IMR-90 (cell line): Measurements from ENCODE around the gene TRPM3. TPM values are rescaled to one million over a fixed set of nuclear protein-coding genes. Genes with fewer than 3 reads are reported as not detected.
A peak's percentile ranks its signal among the peaks of the same experiment; 100 is the strongest.

Experiments
- ATAC-seq: fragments of 200-7000 bp; cut with Tn5 transposase; 2 replicates; pipeline ENCODE4 v1.9.1; 2020; ENCODE audit warnings: low read depth, mild to moderate bottlenecking, moderate library complexity
- BruUV-seq: library from RNA; stranded (reverse); fragments of 400-500 nt; replicated peaks from 2 replicates; lab custom pipeline; 2021; lab: Mats Ljungman, UMichigan
- CTCF ChIA-PET: fragments of 300-600 bp; formaldehyde crosslinking; extraction: SDS; loops from one replicate; lab custom pipeline; 2021; ENCODE audit warnings: antibody characterized with exemption; lab: Yijun Ruan, JAX
- POLR2A ChIA-PET: fragments of 300-600 bp; sonication (Branson Sonifier 250); formaldehyde crosslinking; loops from one replicate; lab custom pipeline; 2022; ENCODE audit warnings: antibody characterized with exemption; ENCODE audit not compliant: unreplicated experiment; lab: Charles Lee
- DNase-seq: peaks from one replicate; pipeline ENCODE4 v3.0.0; 2013
- H2AFZ ChIP-seq: replicated peaks from 2 replicates; pipeline ENCODE3; 2013; ENCODE audit warnings: low read length, mild to moderate bottlenecking; ENCODE audit not compliant: poor library complexity
- H2AK5ac ChIP-seq: 2 replicates; pipeline ENCODE4 v1.6.1; 2013; ENCODE audit warnings: low read depth, low read length, inconsistent platforms
- H2AK9ac ChIP-seq: replicated peaks from 2 replicates; pipeline ENCODE3; 2013; ENCODE audit warnings: mild to moderate bottlenecking, low read depth, low read length, moderate library complexity; ENCODE audit not compliant: poor library complexity
- H2BK120ac ChIP-seq: 2 replicates; pipeline ENCODE4 v1.6.1; 2013; ENCODE audit warnings: low read depth, low read length, inconsistent platforms
- H2BK15ac ChIP-seq: 3 replicates; pipeline ENCODE4 v1.6.1; 2013; ENCODE audit warnings: low read depth, low read length, inconsistent platforms
- H2BK20ac ChIP-seq: 2 replicates; pipeline ENCODE4 v1.6.1; 2013; ENCODE audit warnings: low read depth, mild to moderate bottlenecking, inconsistent platforms, low read length, moderate library complexity
- H2BK5ac ChIP-seq: 2 replicates; pipeline ENCODE4 v1.6.1; 2013; ENCODE audit warnings: mild to moderate bottlenecking, low read depth, low read length, inconsistent platforms; ENCODE audit not compliant: poor library complexity, severe bottlenecking
- H3K14ac ChIP-seq: replicated peaks from 2 replicates; pipeline ENCODE4 v1.6.1; 2013; ENCODE audit warnings: low read depth, low read length, inconsistent platforms
- H3K18ac ChIP-seq: 2 replicates; pipeline ENCODE4 v1.6.1; 2013; ENCODE audit warnings: low read depth, low read length, control low read depth
- H3K23ac ChIP-seq: 2 replicates; pipeline ENCODE4 v1.6.1; 2013; ENCODE audit warnings: low read depth, low read length, inconsistent platforms
- H3K27ac ChIP-seq: 2 replicates; pipeline ENCODE4 v1.5.1; 2013; ENCODE audit warnings: mild to moderate bottlenecking, control low read depth, low read length; ENCODE audit not compliant: insufficient read depth
- H3K27me3 ChIP-seq: 2 replicates; pipeline ENCODE4 v1.6.1; 2013; ENCODE audit warnings: low read length; ENCODE audit not compliant: control insufficient read depth, insufficient read depth
- H3K36me3 ChIP-seq: 2 replicates; pipeline ENCODE4 v1.6.1; 2013; ENCODE audit warnings: low read length, mixed read lengths; ENCODE audit not compliant: control insufficient read depth, insufficient read depth
- H3K4ac ChIP-seq: 2 replicates; pipeline ENCODE4 v1.6.1; 2013; ENCODE audit warnings: low read depth, low read length, inconsistent platforms
- H3K4me1 ChIP-seq: 2 replicates; pipeline ENCODE4 v1.6.1; 2013; ENCODE audit warnings: low read length, mixed read lengths; ENCODE audit not compliant: control insufficient read depth, insufficient read depth
- H3K4me2 ChIP-seq: 2 replicates; pipeline ENCODE4 v1.6.1; 2013; ENCODE audit warnings: low read depth, mild to moderate bottlenecking, control low read depth, low read length, moderate library complexity
- H3K4me3 ChIP-seq: 2 replicates; pipeline ENCODE4 v1.5.1; 2013; ENCODE audit warnings: low read depth, mild to moderate bottlenecking, control low read depth, low read length, moderate library complexity; ENCODE audit not compliant: insufficient read depth
- H3K56ac ChIP-seq: 2 replicates; pipeline ENCODE4 v1.6.1; 2013; ENCODE audit warnings: low read length, inconsistent platforms; ENCODE audit not compliant: insufficient read depth; ENCODE audit errors: extremely low read depth
- H3K79me1 ChIP-seq, 2 experiments: 2 replicates each; pipeline ENCODE4 v1.6.1; 2013; ENCODE audit warnings: low read length in 2 of 2, inconsistent platforms in 1 of 2, low read depth in 1 of 2
- H3K9ac ChIP-seq: 2 replicates; pipeline ENCODE4 v1.6.1; 2013; ENCODE audit warnings: low read depth, low read length, control low read depth
- H3K9me1 ChIP-seq: 2 replicates; pipeline ENCODE4 v1.6.1; 2013; ENCODE audit warnings: low read length, inconsistent platforms; ENCODE audit not compliant: insufficient read depth
- H3K9me3 ChIP-seq: 2 replicates; pipeline ENCODE4 v1.6.1; 2013; ENCODE audit warnings: low read length; ENCODE audit not compliant: control insufficient read depth, insufficient read depth
- H4K20me1 ChIP-seq: 2 replicates; pipeline ENCODE4 v1.6.1; 2013; ENCODE audit warnings: low read length, inconsistent platforms; ENCODE audit not compliant: insufficient read depth
- H4K5ac ChIP-seq: 2 replicates; pipeline ENCODE4 v1.6.1; 2013; ENCODE audit warnings: mild to moderate bottlenecking, low read depth, low read length, control low read depth
- H4K8ac ChIP-seq, 2 experiments: 2 replicates each; pipeline ENCODE4 v1.6.1; 2013; ENCODE audit warnings: low read depth in 2 of 2, low read length in 2 of 2, control low read depth in 1 of 2, inconsistent platforms in 1 of 2
- H4K91ac ChIP-seq: 2 replicates; pipeline ENCODE4 v1.6.1; 2013; ENCODE audit warnings: low read depth, low read length, inconsistent platforms; ENCODE audit not compliant: insufficient read depth
- CEBPB ChIP-seq: IDR thresholded peaks from 2 replicates; pipeline ENCODE4 v1.6.1; 2012; ENCODE audit warnings: low read depth, low read length, improper control_type of control experiment
- FOS ChIP-seq: fragments of 150-350 bp; IDR thresholded peaks from 2 replicates; pipeline ENCODE4 v1.6.1; 2016; ENCODE audit warnings: low read depth, low read length
- MAFK ChIP-seq: IDR thresholded peaks from 2 replicates; pipeline ENCODE4 v1.6.1; 2012; ENCODE audit warnings: low read depth, low read length, improper control_type of control experiment
- MAZ ChIP-seq: IDR thresholded peaks from 2 replicates; pipeline ENCODE4 v1.6.1; 2012; ENCODE audit warnings: low read depth, mild to moderate bottlenecking, low read length, improper control_type of control experiment, moderate library complexity, borderline replicate concordance
- MXI1 ChIP-seq: IDR thresholded peaks from 2 replicates; pipeline ENCODE4 v1.6.1; 2012; ENCODE audit warnings: low read depth, mild to moderate bottlenecking, low read length, moderate library complexity, borderline replicate concordance
- POLR2A ChIP-seq: IDR thresholded peaks from 2 replicates; pipeline ENCODE4 v1.6.1; 2012; ENCODE audit warnings: mild to moderate bottlenecking, low read depth, low read length
- RAD21 ChIP-seq: IDR thresholded peaks from 2 replicates; pipeline ENCODE4 v1.6.1; 2012; ENCODE audit warnings: low read length, improper control_type of control experiment
- RCOR1 ChIP-seq: IDR thresholded peaks from 2 replicates; pipeline ENCODE4 v1.6.1; 2012; ENCODE audit warnings: mild to moderate bottlenecking, low read length, improper control_type of control experiment; ENCODE audit not compliant: insufficient replicate concordance
- RFX5 ChIP-seq: IDR thresholded peaks from 2 replicates; pipeline ENCODE4 v1.8.0; 2012; ENCODE audit warnings: low read depth, mild to moderate bottlenecking, low read length, moderate library complexity
- SMC3 ChIP-seq: fragments of 150-350 bp; IDR thresholded peaks from 2 replicates; pipeline ENCODE4 v1.6.1; 2016; ENCODE audit warnings: low read depth, mild to moderate bottlenecking, antibody characterized with exemption, low read length, moderate library complexity
- WGBS, 2 experiments: methylation state at CpG; one replicate each; pipeline versions ENCODE4 v1.1.5 to v1.1.7; 2013; ENCODE audit warnings: missing lambda C conversion rate in 2 of 2; ENCODE audit not compliant: insufficient read length in 1 of 2; ENCODE audit errors: extremely low coverage in 2 of 2; 5-methylcytosine and 5-hydroxymethylcytosine counted together
- dilution Hi-C: fragments of 300-500 bp; cut with HindIII; formaldehyde crosslinking; loops from one replicate; pipeline ENCODE4 v1.14.3; 2018; ENCODE audit warnings: low sequenced_read_pairs; ENCODE audit not compliant: unreplicated experiment
- in situ Hi-C: fragments of 300-500 bp; cut with MboI; formaldehyde crosslinking; loops from 3 replicates; pipeline ENCODE4 v1.14.3; 2019; ENCODE audit warnings: low sequenced_read_pairs, inconsistent platforms, mixed read lengths
- intact Hi-C: fragments of 100-400 bp; cut with micrococcal nuclease; formaldehyde crosslinking; loops from 2 replicates; pipeline ENCODE4 v1.10.0; 2022
- polyA plus RNA-seq, 3 experiments: library from polyadenylated mRNA; depleted of rRNA; stranded (reverse); fragments of >200 nt; gene quantifications; 2 replicates each; pipeline ENCODE4 v1.2.3, GENCODE V29; 2012; ENCODE audit warnings: low replicate concordance in 1 of 3
- total RNA-seq: library from RNA; depleted of rRNA; stranded (reverse); fragments of >200 nt; gene quantifications from 2 replicates; pipeline ENCODE4 v1.2.3, GENCODE V29; 2012
- TF ChIP-seq, protein P1 (sequence below): fragments of 150-350 bp; IDR thresholded peaks from 2 replicates; pipeline ENCODE4 v1.6.1; 2016; ENCODE audit warnings: low read depth, mild to moderate bottlenecking, low read length, moderate library complexity, borderline replicate concordance
- TF ChIP-seq, protein P2 (sequence below): fragments of 150-350 bp; IDR thresholded peaks from 2 replicates; pipeline ENCODE4 v1.6.1; 2017; ENCODE audit warnings: mild to moderate bottlenecking, antibody characterized with exemption, low read length, low read depth

TRPM3 gene
- total and polyA plus RNA-seq, 2 of the 4 experiments (the other 2 are of a cell fraction), result not detected

DNA sequence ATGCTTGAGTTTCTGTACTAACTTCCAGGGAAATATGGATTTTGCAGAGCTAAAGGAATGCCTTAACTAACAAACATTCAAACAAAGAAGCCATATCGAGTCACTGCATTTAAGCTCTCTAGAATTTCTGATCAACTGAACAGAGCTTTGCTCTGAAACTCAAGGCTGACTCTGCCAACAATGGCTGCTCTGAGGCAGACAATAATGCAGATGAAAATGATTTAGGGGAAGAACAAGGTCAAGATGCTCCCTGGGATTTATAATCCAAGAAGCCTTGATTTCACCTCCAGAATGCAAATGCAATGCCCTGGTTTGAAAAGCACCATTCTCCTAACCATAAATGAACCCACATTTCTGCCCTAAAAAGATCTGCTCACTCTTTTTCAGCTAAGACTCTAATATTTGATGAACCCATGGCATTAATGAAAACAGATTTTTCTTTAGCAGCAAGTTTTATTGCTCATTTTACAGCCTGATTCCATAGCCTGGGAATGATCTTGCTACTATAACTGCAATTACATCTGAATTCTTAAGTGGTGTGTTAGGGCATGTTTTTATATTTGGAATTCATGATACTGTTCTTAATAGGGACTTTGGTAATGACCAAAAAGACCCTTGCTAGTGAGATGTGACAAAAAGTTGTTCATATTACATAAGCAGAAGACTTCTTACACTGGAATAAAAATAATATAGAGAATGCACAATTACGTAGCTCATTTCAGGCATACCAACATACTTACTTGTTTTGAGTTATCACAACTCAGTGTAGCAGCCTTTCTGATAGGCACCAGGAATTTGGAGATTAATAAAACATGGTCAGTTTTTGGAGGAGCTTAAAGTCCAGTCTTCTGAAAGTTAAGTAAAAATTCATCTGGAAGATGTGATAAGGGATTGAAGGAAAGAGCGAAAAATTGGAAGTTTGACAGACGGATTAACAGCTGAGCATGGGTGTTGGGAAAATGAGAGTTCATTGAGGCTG is 169.4 kb downstream of the TRPM3 start:
- Histone ChIP-seq H3K4me2 (no peak overlapping the region), H4K91ac (peak overlapping the region; percentile 54), H2BK5ac (peak overlapping the region; percentile 23), H3K79me1 (no peaks in the 10 kb centered on the region), H2AK5ac (peak overlapping the region; percentile 27; the same call in 1 of the 2 replicates), H4K20me1 (no peaks in the 10 kb centered on the region), H2AK9ac (no peak overlapping the region), H3K27ac (no peak overlapping the region), H4K8ac (peak overlapping the region in 1 of 2 experiments; percentile 53; a peak in 2 of 4 replicates), H3K36me3 (no peaks in the 10 kb centered on the region), H2AFZ (no peak overlapping the region), H2BK120ac (peak overlapping the region; percentile 58; the same call in 1 of the 2 replicates), H3K23ac (no peak overlapping the region), H3K56ac (no peak overlapping the region), H2BK20ac (peak overlapping the region; percentile 69), H3K9ac (no peak overlapping the region), H4K5ac (peak overlapping the region; percentile 60; the same call in 1 of the 2 replicates), H3K9me3 (no peaks in the 10 kb centered on the region), H3K27me3 (no peaks in the 10 kb centered on the region), H3K4me1 (peaks cover 14% of the 10 kb centered on the region), H3K4ac (0 out of 2 replicates have a peak overlapping the region, but pooled peaks have one; percentile 52), H3K14ac (peak overlapping the region; percentile 15; the same call in 1 of the 2 replicates), H3K18ac (peak overlapping the region; percentile 75; the same call in 1 of the 2 replicates), H3K4me3 (no peak overlapping the region), H3K9me1 (no peaks in the 10 kb centered on the region; the same call in 1 of the 2 replicates), H2BK15ac (peak overlapping the region; percentile 67; the same call in 2 of the 3 replicates)
- dilution Hi-C loops (no loop called here), intact Hi-C loops (loop anchor here (10.0 kb wide), 1 partner anchor 813 kb away; the partner anchor contains the start of gene CEMIP2), in situ Hi-C loops (no loop called here)
- CTCF ChIA-PET, result interaction anchor here (0.6 to 0.8 kb wide), 3 partner anchors 13 to 21 kb away, joined by 3 read pairs; no protein-coding TSS in a partner anchor
- POLR2A ChIA-PET, result no interaction called here
- peak; percentile 4 for DNase-seq
- 90 to 100% methylated on average over 2 of the region's 4 CpGs for WGBS, 2 experiments
- no TSS peak for BruUV-seq
- no peak; the same call in 1 of the 2 replicates for ATAC-seq
- TF ChIP-seq MAFK (no peak), CEBPB (no peak), POLR2A (no peak), RAD21 (no peak), RFX5 (no peak), SMC3 (no peak), RCOR1 (no peak), MXI1 (no peak), FOS (no peak), MAZ (no peak)
- TF ChIP-seq, protein P1, sequence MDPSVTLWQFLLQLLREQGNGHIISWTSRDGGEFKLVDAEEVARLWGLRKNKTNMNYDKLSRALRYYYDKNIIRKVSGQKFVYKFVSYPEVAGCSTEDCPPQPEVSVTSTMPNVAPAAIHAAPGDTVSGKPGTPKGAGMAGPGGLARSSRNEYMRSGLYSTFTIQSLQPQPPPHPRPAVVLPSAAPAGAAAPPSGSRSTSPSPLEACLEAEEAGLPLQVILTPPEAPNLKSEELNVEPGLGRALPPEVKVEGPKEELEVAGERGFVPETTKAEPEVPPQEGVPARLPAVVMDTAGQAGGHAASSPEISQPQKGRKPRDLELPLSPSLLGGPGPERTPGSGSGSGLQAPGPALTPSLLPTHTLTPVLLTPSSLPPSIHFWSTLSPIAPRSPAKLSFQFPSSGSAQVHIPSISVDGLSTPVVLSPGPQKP, result no peak
- TF ChIP-seq, protein P2, sequence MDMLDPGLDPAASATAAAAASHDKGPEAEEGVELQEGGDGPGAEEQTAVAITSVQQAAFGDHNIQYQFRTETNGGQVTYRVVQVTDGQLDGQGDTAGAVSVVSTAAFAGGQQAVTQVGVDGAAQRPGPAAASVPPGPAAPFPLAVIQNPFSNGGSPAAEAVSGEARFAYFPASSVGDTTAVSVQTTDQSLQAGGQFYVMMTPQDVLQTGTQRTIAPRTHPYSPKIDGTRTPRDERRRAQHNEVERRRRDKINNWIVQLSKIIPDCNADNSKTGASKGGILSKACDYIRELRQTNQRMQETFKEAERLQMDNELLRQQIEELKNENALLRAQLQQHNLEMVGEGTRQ, result no peak
